GM18526 (cell line): ENCODE data around the gene ZBTB14.

ENCODE experiments used
- POLR2A ChIP-seq: IDR thresholded peaks from 3 replicates; pipeline ENCODE4 v1.6.1; 2011; ENCODE audit not compliant: insufficient read length; ENCODE audit errors: extremely low read depth

The ZBTB14 gene

DNA sequence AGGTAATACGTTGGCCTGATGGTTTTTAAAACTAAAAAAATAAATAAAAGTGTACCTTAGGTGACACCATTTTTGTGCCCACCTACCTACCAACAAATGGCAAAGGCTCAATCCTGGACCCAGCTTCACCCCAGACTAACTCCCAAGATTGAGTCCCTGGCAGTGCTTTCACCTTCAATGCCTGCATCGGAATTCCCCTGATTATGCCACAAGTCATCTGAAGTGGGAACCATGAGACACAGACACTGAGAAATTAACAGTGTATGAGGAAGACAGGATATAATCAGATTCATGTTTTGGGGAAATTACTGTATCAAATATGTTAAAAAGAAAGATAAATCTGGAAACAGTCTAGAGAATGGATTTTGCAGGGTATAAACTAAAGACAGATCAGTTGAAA, 41.6 kb downstream of the ZBTB14 start:
- TF ChIP-seq POLR2A: no peak

DNA sequence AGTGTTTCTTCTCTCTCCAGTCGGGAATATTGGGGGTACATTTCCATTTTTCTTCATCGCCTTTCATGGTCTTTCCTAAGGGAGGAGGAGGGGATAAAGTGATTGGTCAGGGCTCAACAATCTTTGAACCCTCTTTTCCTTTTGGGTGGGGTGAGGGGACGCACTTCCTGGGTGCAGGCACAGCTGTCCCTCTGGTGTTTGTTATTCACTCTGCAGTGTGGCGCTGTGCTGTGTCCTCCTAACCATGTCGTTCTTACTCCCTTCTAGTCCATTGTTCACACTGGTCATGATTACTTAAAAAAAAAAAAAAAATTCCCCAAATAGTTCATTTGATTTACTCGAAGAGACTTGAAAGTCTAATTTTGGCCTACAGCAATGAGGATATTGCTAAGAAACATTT, 44.4 kb downstream of the ZBTB14 start:
- no peak for TF ChIP-seq POLR2A

DNA sequence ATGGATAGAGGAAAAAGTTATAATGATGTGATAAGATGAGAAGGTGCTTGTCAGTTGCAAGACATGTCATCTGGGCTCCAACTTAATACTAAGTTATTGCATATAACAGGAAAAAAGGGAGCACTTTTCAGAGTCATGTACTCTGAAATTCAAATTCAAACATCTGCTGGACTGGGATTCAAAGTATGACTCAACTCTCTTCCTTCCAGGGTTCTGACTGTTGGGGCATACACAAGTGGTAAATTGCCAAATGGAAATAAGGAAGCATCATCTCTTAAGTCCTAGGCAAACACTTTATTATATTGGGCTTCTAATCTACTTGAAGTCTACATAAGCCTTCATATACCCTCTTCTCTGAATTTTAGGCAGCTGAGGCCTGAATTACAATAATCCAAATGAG, 44.9 kb downstream of the ZBTB14 start:
- no peak for TF ChIP-seq POLR2A

DNA sequence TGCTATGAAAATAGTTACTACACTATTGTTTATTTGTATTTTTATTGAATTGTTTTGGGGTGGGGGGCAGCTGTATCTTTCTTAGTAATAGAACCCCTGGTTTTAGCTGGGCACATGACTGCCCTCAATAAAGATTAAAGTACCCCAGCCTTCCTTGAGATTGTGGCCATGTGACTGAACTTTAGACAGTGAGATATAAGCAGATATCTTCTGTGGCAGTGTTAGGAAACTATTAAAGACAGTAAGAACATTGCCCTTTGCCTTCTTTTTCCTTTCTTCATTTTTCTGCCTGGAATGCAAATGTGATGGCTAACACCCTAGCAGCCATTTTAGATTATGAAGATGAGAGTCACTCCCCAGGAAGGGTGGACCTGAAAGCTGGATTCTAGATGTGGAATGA, 50.6 kb downstream of the ZBTB14 start:
- no peak for TF ChIP-seq POLR2A

DNA sequence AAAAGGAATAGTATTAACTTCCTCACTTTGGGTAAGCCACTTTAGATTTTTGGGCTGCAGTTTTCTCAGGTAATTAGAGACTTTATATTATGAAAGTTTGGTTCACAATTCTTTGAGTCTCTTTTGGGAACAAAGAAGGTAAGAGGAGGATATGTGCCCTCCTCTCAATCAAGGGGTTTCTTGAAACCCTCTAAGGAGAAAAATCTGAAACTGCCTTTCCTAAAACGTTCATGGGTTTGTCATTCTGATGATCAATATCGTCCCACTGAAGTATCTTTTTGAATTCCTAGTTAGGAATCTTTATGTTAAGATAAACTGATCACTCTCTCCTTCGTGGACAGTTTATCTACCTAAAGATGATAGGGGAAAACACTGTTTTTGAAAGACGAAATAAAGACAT, 56.1 kb downstream of the ZBTB14 start:
- TF ChIP-seq POLR2A: no peak
